Panc1 (cell line): Measurements from ENCODE around the gene SNPH. TPM values are rescaled to one million over a fixed set of nuclear protein-coding genes. Genes with fewer than 3 reads are reported as not detected.

Experiments
- ATAC-seq: fragments of 200-7000 bp; cut with Tn5 transposase; 2 replicates; pipeline ENCODE4 v1.9.1; 2020; ENCODE audit warnings: mild to moderate bottlenecking, moderate library complexity
- BruUV-seq: library from RNA; stranded (reverse); fragments of 400-500 nt; replicated peaks from 2 replicates; lab custom pipeline; 2021; lab: Mats Ljungman, UMichigan
- CTCF ChIA-PET: fragments of 300-600 bp; sonication (Branson Sonifier 250); formaldehyde crosslinking; loops from one replicate; lab custom pipeline; 2022; ENCODE audit warnings: antibody characterized with exemption; lab: Charles Lee
- POLR2A ChIA-PET: fragments of 300-600 bp; sonication (Branson Sonifier 250); formaldehyde crosslinking; loops from one replicate; lab custom pipeline; 2022; ENCODE audit warnings: antibody characterized with exemption; lab: Charles Lee
- DNase-seq: peaks from one replicate; pipeline ENCODE4 v3.0.0-alpha.2; 2010; ENCODE audit warnings: low read depth, low spot score
- H3K27ac ChIP-seq: 2 replicates; pipeline ENCODE4 v1.5.1; 2011; ENCODE audit warnings: mild to moderate bottlenecking, low read length, inconsistent platforms
- H3K27me3 ChIP-seq: fragments of 200-500 bp; sonication (Bioruptor generic); 2 replicates; pipeline ENCODE4 v1.6.0; 2014; ENCODE audit warnings: low read length, inconsistent platforms; ENCODE audit not compliant: control insufficient read depth, insufficient read depth
- H3K36me3 ChIP-seq: fragments of 200-500 bp; sonication (Bioruptor generic); 2 replicates; pipeline ENCODE4 v1.5.1; 2014; ENCODE audit warnings: inconsistent platforms, mild to moderate bottlenecking, low read length, moderate library complexity; ENCODE audit not compliant: control insufficient read depth, insufficient read depth
- H3K4me1 ChIP-seq: 2 replicates; pipeline ENCODE4 v1.5.1; 2011; ENCODE audit warnings: inconsistent platforms, mild to moderate bottlenecking, low read length, moderate library complexity; ENCODE audit not compliant: control insufficient read depth, insufficient read depth
- H3K4me3 ChIP-seq, 2 experiments: 2 replicates each; pipeline ENCODE4 v1.5.1; 2011 to 2012; ENCODE audit warnings: low read depth in 2 of 2, low read length in 2 of 2, mild to moderate bottlenecking in 2 of 2, inconsistent platforms in 1 of 2, moderate library complexity in 1 of 2
- H3K9me3 ChIP-seq: fragments of 200-500 bp; sonication (Bioruptor generic); 2 replicates; pipeline ENCODE4 v1.5.1; 2014; ENCODE audit warnings: low read depth, mild to moderate bottlenecking, inconsistent platforms, low read length, moderate library complexity; ENCODE audit not compliant: control insufficient read depth, insufficient read depth
- POLR2AphosphoS5 ChIP-seq: IDR thresholded peaks from 2 replicates; pipeline ENCODE4 v1.6.1; 2012; ENCODE audit warnings: mild to moderate bottlenecking, low read depth, low read length, moderate library complexity
- SIN3A ChIP-seq: IDR thresholded peaks from 2 replicates; pipeline ENCODE4 v1.6.1; 2012; ENCODE audit warnings: low read depth, mild to moderate bottlenecking, low read length, moderate library complexity, borderline replicate concordance; ENCODE audit not compliant: insufficient read depth
- TCF7L2 ChIP-seq: IDR thresholded peaks from 2 replicates; pipeline ENCODE4 v1.6.1; 2011; ENCODE audit warnings: mild to moderate bottlenecking, low read depth, low read length, inconsistent platforms
- in situ Hi-C: cut with HindIII; loops from 2 replicates; pipeline ENCODE4 v1.10.0; 2016; ENCODE audit warnings: low sequenced_read_pairs, low pct_unique_long_range_greater_than_20kb
- intact Hi-C: fragments of 100-400 bp; cut with micrococcal nuclease; formaldehyde crosslinking; loops from one replicate; pipeline ENCODE4 v1.10.0; 2022; ENCODE audit not compliant: unreplicated experiment
- total RNA-seq: library from RNA; stranded (reverse); gene quantifications from one replicate; pipeline ENCODE4 v1.2.1, GENCODE V29; 2021; ENCODE audit not compliant: unreplicated experiment
- TF ChIP-seq, protein P1 (sequence below): fragments of 450-650 bp; IDR thresholded peaks from 2 replicates; pipeline ENCODE4 v1.5.1; 2017; ENCODE audit warnings: mild to moderate bottlenecking
- TF ChIP-seq, protein P2 (sequence below), 2 experiments: IDR thresholded peaks; 2 replicates each; pipeline ENCODE4 v1.6.1; 2011 to 2012; ENCODE audit warnings: low read depth in 2 of 2, control low read depth in 1 of 2, low read length in 1 of 2, mild to moderate bottlenecking in 1 of 2, moderate library complexity in 1 of 2; ENCODE audit not compliant: insufficient read depth in 1 of 2

The SNPH gene
- total RNA-seq, 1 experiment from 2014 or later: 6.4 TPM

DNA sequence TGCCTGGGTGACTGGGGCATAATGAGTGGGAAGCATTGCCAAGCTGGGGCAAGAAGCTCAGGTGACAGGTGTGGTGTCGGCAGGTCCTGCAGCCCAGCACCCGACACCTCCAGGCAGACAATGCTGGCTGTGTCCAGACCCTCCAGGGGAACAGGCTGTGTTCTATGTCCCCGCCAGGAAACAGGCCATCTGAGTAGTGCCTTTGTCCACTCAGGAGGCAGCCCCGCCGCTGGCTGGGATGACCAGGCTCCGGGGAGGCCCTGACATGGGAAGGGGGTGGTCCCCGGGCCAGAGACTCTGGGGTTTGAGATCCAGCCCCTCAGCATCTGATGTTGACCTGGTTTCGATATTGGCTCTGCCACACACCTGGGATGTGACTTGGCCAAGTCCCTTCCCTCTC, 28.4 kb downstream of the SNPH start:
- H3K36me3 ChIP-seq: no peaks in the 10 kb centered on the region
- no peak overlapping the region for H3K4me3 ChIP-seq
- no peaks in the 10 kb centered on the region for H3K9me3 ChIP-seq
- H3K4me1 ChIP-seq: no peaks in the 10 kb centered on the region
- in situ Hi-C loops: no loop called here
- CTCF ChIA-PET: no interaction called here
- POLR2A ChIA-PET: no interaction called here
- intact Hi-C loops: no loop called here
- DNase-seq (no peak), ATAC-seq (no peak)
- TF ChIP-seq, protein P1, sequence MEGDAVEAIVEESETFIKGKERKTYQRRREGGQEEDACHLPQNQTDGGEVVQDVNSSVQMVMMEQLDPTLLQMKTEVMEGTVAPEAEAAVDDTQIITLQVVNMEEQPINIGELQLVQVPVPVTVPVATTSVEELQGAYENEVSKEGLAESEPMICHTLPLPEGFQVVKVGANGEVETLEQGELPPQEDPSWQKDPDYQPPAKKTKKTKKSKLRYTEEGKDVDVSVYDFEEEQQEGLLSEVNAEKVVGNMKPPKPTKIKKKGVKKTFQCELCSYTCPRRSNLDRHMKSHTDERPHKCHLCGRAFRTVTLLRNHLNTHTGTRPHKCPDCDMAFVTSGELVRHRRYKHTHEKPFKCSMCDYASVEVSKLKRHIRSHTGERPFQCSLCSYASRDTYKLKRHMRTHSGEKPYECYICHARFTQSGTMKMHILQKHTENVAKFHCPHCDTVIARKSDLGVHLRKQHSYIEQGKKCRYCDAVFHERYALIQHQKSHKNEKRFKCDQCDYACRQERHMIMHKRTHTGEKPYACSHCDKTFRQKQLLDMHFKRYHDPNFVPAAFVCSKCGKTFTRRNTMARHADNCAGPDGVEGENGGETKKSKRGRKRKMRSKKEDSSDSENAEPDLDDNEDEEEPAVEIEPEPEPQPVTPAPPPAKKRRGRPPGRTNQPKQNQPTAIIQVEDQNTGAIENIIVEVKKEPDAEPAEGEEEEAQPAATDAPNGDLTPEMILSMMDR: no peak
- TF ChIP-seq POLR2AphosphoS5 (no peak), SIN3A (no peak), TCF7L2 (no peak)
- TF ChIP-seq, protein P2, sequence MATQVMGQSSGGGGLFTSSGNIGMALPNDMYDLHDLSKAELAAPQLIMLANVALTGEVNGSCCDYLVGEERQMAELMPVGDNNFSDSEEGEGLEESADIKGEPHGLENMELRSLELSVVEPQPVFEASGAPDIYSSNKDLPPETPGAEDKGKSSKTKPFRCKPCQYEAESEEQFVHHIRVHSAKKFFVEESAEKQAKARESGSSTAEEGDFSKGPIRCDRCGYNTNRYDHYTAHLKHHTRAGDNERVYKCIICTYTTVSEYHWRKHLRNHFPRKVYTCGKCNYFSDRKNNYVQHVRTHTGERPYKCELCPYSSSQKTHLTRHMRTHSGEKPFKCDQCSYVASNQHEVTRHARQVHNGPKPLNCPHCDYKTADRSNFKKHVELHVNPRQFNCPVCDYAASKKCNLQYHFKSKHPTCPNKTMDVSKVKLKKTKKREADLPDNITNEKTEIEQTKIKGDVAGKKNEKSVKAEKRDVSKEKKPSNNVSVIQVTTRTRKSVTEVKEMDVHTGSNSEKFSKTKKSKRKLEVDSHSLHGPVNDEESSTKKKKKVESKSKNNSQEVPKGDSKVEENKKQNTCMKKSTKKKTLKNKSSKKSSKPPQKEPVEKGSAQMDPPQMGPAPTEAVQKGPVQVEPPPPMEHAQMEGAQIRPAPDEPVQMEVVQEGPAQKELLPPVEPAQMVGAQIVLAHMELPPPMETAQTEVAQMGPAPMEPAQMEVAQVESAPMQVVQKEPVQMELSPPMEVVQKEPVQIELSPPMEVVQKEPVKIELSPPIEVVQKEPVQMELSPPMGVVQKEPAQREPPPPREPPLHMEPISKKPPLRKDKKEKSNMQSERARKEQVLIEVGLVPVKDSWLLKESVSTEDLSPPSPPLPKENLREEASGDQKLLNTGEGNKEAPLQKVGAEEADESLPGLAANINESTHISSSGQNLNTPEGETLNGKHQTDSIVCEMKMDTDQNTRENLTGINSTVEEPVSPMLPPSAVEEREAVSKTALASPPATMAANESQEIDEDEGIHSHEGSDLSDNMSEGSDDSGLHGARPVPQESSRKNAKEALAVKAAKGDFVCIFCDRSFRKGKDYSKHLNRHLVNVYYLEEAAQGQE (IDR thresholded peaks at IDR 0.05; ENCODE audit: insufficient read depth in 1 of 2, low read depth in 2 of 2, low read length in 1 of 2): no peak
- no peaks in the 10 kb centered on the region for H3K27me3 ChIP-seq
- BruUV-seq: no TSS peak
- H3K27ac ChIP-seq: no peak overlapping the region

DNA sequence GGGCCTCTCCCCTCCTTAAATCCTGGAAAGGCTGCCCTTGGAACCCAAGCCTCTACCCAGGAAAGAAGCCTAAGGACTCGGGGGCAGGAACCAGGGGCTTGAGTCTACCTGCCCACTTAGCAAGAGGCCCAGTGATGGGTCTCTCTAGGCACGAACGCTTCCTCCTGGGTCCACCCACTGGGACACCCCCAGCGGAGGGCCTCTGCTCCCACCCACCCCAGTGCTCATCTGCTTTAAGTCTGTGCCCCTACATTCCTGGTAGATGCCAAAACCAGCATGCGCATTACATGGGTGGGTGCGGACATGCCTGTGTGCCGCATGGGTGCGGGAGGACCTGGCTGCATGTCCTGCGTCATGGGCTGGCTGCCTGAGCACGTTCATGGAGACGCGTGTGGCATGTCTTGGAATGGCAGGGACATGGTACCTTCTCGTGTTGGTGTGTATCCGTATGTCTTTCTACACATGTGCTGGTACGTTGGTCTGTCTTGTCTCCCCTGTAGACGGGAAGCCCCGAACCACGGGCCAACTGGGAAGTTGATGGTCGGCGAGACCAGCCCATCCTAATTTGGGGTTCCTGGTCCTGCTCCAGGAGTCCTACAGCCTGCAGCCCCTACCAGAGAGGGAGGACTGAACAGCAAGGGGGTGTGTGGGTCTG, 29.3 kb downstream of the SNPH start:
- TF ChIP-seq, protein P2 (IDR thresholded peaks at IDR 0.05; ENCODE audit: insufficient read depth in 1 of 2, low read depth in 2 of 2, low read length in 1 of 2): no peak
- TF ChIP-seq SIN3A (no peak), POLR2AphosphoS5 (no peak), TCF7L2 (no peak)
- TF ChIP-seq, protein P1: no peak
- POLR2A ChIA-PET: no interaction called here
- Histone ChIP-seq H3K27ac (no peak overlapping the region), H3K27me3 (no peaks in the 10 kb centered on the region), H3K36me3 (no peaks in the 10 kb centered on the region), H3K4me3 (no peak overlapping the region), H3K9me3 (no peaks in the 10 kb centered on the region), H3K4me1 (no peaks in the 10 kb centered on the region)
- intact Hi-C loops (no loop called here), in situ Hi-C loops (no loop called here)
- ATAC-seq: no peak
- BruUV-seq: no TSS peak
- CTCF ChIA-PET: no interaction called here
- no peak for DNase-seq
